Left colon (tissue), 2 donors: ENCODE data around the gene ZKSCAN1. TPM values are rescaled to one million over a fixed set of nuclear protein-coding genes. Genes with fewer than 3 reads are reported as not detected.

ENCODE experiments used
- ATAC-seq: fragments of 200-7000 bp; cut with Tn5 transposase; one replicate; pipeline ENCODE4 v1.9.1; 2020; ENCODE audit warnings: mild to moderate bottlenecking, moderate library complexity
- DNase-seq, 2 donors: peaks; one replicate each; pipeline ENCODE4 v3.0.0-alpha.2; 2020
- intact Hi-C, 2 donors: fragments of 100-400 bp; cut with DNase I in 1 of 2; cut with micrococcal nuclease in 1 of 2; formaldehyde crosslinking; loops; one replicate each; pipeline versions ENCODE4 v1.11.2 to v1.14.0; 2022; cut with DNase I, micrococcal nuclease
- total RNA-seq, 2 donors: library from RNA; stranded (reverse); fragmentation: NEBNext Ultra II Directional; extraction: Animal tissue kit (Norgen Biotek cat#: 25700); gene quantifications; one replicate each; pipeline ENCODE4 v1.2.1, GENCODE V29; 2021
- donor health status: DM: no; HTN: no; CAD: no.
- donor health status: DM: yes; HTN: yes; CAD: no.

The ZKSCAN1 gene
- total RNA-seq, 2 donors from 2014 or later, result 127 to 133 TPM

DNA sequence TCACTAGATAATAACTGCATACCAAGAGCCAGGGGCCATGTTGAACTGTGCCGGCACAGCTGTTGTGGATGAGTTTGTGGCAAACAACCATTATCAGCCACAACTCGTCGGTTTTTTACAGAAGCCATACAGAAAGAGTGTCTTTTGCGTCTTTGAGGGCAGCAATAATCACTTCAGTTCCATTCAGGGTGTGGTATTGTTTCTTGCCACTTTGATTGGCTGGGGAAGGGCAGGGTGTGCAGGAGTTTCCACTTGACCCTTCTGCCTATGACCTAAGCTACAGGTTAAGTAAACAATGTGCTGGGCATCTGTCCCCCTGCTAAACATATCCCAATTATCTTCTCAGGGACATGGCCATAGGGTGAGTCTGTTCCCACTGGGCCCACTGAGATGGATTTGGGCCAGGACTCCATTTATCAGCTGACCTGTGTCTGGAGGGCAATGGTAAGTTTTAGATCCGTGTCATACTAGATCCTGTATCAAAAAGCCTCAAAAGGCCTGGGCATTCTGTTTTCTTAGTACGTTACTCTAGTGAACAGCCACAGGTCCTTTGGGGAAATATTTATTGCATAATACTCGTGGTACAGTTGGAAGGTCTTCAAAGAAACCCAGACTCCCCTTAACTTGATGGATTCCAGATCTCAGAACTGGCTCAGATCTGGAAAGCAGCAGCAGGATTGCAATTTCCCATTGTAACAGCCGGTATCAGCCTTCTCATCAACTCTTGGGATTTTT lies 50.2 kb downstream of the ZKSCAN1 start:
- peak; percentile 46 for ATAC-seq
- intact Hi-C loops, result no loop called here
- DNase-seq, result no peak

DNA sequence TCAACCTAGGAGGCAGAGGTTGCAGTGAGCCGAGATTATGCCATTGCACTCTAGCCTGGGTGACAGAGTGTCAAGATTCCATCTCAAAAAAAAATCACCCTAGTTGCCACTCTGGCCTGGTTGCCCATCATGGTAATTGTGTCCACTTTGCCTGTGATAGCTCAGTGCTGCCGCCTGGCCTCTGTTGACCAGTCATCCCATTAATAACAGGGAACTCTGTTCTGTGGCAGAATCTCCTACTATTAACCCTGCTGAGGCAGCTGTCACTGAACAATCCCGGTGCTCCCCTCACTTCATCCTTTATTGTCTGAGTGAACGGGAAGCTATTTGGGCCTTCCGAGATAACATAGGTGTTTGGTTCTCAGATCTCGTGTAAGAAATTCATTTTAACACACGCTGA lies 51.6 kb downstream of the ZKSCAN1 start:
- no peak for DNase-seq
- ATAC-seq, result peak; percentile 10
- intact Hi-C loops, result no loop called here

DNA sequence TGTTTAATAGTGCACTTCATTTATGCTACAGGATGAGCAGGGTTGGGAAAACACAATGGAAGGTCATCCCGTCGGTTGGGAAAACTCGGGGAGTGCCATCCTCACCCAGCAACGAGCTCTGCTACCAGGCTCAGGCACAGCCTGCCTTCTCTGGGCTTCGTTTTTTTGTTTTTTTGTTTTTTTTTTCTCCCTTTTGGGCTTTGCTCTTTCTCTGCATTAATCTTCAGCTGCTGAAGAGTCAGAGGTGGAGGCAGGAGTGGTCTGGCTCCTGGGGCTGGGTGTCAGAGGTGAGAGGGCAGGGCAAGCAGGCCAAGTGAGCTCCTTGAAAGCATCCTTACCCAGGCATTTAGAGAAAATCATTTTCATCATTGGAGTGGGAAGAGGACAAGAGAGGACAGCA lies 54.6 kb downstream of the ZKSCAN1 start:
- no peak for ATAC-seq
- DNase-seq, result no peak
- intact Hi-C loops, result no loop called here

DNA sequence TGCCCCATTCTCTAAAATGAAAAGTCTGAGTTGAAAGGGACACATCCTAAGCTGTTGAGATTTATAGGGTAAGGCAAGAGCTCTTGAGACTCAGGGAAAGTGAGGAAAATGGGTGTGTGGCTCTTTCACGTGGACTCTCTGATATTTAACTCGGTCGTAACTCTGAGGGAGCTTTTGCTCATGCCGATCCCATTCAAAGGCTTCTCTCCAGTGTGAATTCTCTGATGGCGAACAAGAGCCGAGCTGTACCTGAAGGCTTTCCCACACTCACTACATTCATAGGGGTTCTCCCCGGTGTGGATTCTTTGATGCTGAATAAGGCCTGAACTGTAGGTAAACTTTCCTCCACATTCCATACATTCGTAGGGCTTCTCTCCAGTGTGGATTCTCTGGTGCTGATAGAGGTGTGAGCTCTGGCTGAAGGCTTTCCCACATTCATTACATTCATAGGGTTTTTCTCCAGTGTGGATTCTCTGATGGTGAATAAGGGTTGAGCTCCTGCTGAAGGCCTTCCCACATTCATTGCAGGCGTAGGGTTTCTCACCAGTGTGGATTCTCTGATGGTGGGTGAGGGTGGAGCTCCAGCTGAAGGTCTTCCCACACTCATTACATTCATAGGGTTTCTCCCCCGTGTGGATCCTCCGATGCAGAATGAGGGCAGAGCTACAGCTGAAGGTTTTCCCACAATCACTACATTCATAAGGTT lies 55.8 kb downstream of the ZKSCAN1 start:
- ATAC-seq (no peak), DNase-seq (no peak)
- intact Hi-C loops, result no loop called here

DNA sequence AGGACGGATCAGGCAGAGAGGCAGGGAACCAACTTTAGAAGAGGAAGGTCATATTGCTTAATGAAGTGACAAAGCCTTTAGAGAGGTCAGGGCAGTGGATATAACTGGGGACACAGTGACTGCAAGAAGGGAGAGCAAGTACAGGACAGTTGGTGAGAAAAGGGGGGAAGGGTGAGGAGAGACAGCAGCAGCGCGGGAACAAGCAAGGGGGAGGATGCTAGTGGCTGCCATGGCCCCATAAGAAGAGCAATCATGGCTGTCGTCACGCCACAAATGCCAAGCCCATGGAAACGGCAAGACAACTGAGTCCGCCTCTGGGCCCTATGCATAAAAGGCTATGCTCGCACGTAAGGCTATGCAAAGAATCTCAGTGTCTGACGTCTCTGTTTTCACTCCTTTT lies 57.1 kb downstream of the ZKSCAN1 start:
- DNase-seq (no peak), ATAC-seq (no peak)
- intact Hi-C loops, result no loop called here

DNA sequence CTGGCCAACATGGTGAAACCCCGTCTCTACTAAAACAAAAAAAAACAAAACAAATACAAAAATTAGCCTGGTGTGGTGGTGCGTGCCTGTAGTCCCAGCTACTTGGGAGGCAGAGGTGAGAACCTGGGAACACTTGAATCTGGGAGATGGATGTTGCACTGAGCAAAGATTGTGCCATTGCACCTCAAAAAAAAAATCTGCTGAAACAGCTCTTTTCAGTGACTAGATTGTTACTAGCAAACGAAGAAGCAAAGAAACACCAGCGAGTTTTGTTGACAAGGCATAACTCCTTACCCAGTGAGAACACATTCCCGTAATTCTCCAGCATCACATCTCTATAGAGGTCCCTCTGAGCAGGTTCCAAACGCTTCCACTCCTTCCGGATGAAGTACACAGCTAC lies 59.4 kb downstream of the ZKSCAN1 start:
- intact Hi-C loops, result no loop called here

DNA sequence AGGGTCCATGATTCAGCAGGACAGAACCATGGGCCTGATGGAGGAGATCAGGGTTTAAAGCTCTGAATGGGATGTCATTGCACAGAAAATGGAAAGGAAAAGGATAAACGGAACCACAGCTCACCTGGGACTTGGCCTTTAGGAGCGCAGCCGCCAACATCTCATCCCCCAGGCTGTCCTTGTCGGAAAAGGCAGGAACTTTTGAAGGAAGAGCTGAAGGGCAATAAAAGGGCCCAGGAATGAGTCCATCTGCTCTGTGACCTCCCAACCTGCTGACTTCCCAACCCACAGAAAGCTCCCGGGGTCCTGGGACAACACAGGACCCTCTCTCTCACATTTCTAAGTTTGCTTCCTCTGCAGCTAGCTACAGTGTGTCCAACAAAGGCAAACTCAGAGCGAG lies 60.0 kb downstream of the ZKSCAN1 start:
- intact Hi-C loops, result no loop called here
- DNase-seq, result no peak
- ATAC-seq, result no peak

More for the DNA sequence above, 59.4 kb downstream of the ZKSCAN1 start:
- no peak for ATAC-seq
- DNase-seq, result no peak

DNA sequence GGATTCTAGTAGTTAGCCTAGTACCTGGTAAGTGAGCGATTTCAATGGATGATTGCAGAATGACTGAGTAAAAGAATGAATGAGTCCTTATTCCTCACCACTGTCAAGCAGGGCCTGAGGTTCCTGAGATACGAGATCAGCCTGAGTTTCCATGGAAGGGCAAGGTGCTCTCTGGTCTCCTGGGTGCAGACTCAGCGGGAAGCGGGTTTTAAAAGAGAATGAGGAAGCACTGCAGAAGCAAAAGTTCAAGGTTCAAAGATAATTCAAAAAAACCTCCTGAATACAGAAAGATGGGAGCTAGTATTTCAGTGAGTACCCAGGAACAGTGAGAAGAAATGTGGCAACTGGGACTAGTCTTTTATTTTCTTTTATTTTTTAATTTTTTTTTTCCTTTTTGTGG lies 61.8 kb downstream of the ZKSCAN1 start:
- peak in 1 of 2 donors; percentile 33 for DNase-seq
- ATAC-seq, result peak; percentile 29
- intact Hi-C loops, result no loop called here

DNA sequence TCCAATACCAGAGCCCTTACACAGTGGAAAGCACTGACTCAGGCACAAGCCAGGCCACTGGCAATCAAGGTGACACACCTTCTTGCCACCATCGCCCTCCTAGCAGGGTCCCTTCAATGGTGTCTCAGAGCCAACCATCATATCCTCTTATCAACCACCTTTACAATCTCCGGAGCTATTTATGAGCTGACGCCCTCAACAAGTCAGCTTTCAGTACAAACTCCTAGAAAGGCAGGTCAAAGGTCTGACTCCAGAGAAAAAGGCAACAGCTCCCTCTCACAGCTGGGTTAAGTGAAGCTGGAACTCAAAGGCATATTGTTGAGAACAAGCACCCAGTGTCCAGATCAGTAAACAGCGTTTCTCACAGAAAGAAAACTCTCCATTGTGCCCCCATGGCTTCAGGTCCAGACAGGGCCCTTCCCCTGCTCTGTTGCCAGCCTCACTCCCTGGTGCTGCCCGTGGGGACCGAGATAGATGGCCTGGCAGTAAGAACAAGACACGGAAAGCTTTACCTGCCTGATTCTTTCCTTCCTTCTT lies 63.7 kb downstream of the ZKSCAN1 start:
- DNase-seq (peak; percentile 59 to 83), ATAC-seq (peak; percentile 63)
- intact Hi-C loops, result no loop called here

DNA sequence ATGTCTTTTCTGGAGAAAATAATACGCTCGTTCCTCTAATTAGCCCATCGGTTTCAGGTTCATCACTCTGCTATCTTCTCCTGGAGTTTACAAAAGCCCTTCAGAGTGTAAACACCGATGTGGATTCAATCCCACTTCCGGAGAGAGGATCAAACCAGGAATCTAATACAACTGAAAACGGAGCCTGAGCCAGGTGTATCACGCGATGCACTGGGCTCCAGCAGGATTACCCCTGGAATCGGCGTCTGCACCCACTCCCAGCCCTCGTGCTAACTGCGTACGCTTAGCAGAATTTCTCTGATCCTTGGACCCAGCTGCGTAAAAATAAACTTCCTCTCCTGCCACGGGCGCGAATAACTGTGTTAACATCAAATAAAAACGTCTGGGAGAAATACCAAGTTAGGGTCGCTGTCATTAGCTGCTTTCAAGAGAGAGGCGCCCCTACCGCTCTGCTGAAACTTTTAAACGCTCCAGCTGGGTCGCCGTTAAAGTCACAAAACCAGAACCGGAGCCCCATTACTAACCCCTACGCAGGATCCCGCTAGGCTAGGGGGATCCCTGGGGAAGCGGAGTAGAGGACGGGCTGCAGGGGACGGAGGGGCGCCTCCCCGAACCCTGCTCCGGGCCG lies 65.6 kb downstream of the ZKSCAN1 start:
- ATAC-seq (peak; percentile 12), DNase-seq (peak in 1 of 2 donors; percentile 35)
- intact Hi-C loops, result loop anchor here in 1 of 2 donors (10.0 kb wide), 1 partner anchor 86 kb away; no protein-coding TSS in a partner anchor

DNA sequence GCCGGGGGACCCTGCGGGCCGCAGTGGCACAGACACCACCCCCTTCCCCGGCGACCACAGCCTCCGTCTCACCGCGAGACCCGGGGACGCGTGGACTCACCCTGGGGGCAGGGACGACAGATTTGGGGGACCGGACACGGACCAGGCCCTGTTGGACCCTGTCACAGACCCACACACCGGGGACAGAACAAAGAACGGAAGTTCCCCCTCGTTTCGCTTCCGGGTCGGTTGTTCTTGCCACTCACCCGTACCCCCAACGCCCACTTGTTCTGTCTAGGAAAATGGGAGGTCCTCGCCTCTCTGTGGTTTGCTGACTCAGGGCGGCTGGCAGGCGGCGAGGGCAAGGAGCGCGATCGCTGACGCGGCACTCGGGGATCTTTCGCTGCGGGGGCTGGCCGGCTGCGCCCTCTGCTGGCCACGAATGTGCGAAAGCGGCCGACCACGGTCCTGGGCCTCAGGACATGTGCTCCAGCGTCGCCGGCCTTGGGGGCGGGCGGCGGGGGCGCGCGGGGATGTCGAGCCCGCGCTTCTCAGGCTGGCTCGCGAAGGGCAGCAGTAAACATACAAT lies 66.2 kb downstream of the ZKSCAN1 start, which contains the start of gene ZNF3:
Gene ZNF3 (minus strand): TSS at position 189 of the 568 bp plus-strand sequence. CDS start 4,366 bp downstream, outside the sequence.
- ATAC-seq (peak; percentile 74), DNase-seq (peak; percentile 98)
- intact Hi-C loops, result loop anchor here in 1 of 2 donors (10.0 kb wide), 1 partner anchor 87 kb away; no protein-coding TSS in a partner anchor

DNA sequence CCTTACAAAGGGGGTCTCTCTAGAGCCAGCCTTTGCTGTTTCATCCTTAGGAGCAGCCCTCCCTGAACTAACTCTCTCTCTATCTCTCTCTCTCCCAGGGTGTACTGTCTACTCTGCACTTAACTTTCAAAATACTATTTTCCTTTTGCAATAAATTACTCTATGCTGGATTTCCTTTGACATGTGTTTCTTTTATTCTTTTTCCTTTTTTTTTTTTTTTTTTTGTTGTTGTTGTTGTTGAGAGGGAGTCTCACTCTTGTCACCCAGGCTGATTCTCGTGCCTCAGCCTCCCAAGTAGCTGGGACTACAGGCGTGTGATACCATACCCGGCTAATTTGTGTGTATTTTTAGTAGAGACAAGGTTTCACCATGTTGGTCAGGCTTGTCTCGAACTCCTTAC lies 67.6 kb downstream of the ZKSCAN1 start:
- ATAC-seq, result no peak
- DNase-seq, result no peak
- intact Hi-C loops, result loop anchor here in 1 of 2 donors (10.0 kb wide), 1 partner anchor 88 kb away; no protein-coding TSS in a partner anchor

DNA sequence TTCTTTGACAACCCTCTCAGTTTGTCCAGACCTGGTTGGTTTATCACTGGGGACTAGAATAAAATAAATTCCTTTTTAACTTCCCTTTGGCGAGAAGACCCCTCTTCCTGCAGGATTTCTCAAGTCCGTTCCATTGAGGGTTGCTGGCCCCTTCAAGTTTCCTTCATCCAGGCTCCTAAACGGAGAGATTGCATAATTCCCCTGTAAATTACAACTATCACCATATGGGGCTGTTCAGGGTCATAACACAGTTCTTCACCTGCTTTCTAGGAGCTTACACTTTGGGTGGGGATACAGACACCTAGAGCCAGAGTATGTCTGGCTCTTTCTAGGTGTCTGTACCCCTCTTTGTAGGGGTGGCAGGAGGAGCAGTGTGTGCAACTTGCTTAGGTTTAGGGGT lies 70.1 kb downstream of the ZKSCAN1 start:
- no peak for DNase-seq
- intact Hi-C loops, result loop anchor here in 1 of 2 donors (10.0 kb wide), 1 partner anchor 91 kb away; no protein-coding TSS in a partner anchor

DNA sequence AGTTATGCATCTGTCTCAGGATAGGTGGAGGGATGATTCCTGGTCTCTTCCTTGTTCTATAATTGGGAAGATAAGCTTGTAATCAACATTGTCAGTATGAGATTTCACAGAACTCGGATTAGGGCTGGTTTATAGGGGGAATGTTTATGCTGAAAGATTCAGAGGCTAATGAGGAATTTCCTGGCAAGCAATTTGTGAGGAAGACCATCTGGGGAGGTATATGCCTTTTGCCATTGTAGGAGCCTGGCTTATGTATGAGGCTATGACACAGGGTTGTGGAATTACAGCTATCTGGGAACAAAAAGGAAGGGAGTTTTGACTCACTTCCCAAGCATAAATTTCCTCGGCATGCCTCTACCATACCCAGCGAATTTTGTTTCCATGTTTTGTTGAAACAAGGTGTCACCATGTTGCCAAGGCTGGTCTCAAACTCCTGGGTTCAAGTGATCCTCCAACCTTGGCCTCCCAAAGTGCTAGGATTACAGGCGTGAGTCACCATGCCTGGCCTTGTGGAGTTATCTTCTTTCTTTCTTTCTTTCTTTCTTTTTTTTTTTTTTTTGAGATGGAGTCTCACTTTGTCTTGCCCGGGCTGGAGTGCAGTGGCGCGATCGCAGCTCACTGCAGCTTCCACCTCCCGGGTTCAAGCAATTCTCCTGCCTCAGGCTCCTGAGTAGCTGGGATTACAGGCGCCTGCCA lies 71.8 kb downstream of the ZKSCAN1 start:
- DNase-seq, result no peak
- intact Hi-C loops, result loop anchor here in 1 of 2 donors (10.0 kb wide), 1 partner anchor 92 kb away; no protein-coding TSS in a partner anchor

More for the DNA sequence above, 70.1 kb downstream of the ZKSCAN1 start:
- ATAC-seq, result no peak

DNA sequence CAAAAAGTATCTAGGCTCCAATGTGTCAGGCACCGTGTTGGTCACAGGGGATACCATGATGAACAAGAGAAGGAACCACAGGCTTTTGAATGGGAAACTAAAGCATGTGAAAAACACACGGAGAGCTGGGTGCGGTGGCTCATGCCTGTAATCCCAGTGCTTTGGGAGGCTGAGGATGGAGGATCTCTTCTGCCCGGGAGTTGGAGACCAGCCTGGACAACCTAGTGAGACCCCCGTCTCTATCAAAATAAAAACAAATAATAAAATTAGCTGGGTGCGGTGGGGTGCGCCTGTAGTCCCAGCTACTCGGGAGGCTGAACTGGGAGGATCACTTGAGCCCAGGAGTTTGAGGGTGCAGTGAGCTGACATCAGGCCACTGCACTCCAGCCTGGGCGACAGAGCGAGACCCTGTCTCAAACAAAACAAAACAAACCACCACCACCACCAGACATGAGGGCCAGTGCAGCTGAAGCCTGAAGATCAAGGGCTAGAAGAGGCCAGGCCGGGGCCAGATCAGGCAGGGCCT lies 72.8 kb downstream of the ZKSCAN1 start:
- ATAC-seq, result no peak
- intact Hi-C loops, result loop anchor here in 1 of 2 donors (10.0 kb wide), 1 partner anchor 93 kb away; no protein-coding TSS in a partner anchor
- DNase-seq, result no peak

More for the DNA sequence above, 71.8 kb downstream of the ZKSCAN1 start:
- ATAC-seq, result no peak

DNA sequence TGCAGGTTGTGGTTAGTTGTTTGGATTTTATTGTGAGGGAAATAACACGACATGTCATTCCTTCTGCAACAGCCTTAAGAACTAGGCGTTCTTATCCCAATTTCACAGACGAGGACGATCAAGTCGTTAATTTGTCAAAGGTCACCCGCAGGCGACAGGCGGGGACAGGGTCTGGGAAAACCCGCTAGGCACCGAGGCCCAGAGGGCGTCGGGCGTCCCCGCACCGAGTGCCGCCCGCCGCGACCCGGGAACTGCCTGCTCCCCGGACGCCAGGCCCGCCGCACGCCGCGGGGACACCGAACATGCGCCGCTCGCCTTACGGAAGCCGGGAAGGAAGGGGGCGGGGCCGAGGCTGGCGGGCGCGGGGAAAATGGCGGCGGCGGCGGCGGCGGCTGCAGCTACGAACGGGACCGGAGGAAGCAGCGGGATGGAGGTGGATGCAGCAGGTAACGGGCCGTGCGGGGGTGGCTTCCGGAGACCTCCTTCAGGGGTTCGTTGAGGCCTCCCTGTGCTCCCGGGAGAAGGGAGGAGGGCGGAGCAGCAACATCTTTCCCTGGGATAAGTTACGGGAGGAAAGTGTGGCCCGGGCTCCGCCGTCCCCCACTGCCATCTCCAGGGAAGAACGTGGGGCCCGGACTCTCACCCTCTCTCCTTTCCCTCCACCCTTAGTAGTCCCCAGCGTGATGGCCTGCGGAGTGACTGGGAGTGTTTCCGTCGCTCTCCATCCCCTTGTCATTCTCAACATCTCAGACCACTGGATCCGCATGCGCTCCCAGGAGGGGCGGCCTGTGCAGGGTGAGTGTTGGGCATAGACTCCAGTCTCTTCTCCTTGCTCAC lies 73.4 kb downstream of the ZKSCAN1 start, which contains the start of gene COPS6:
Gene COPS6 (plus strand): TSS at position 349 of the 837 bp plus-strand sequence. CDS start 22 bp downstream, at position 371.
- intact Hi-C loops, result loop anchor here in 1 of 2 donors (10.0 kb wide), 1 partner anchor 94 kb away; no protein-coding TSS in a partner anchor
- DNase-seq, result peak; percentile 78 to 93
- ATAC-seq, result peak; percentile 89
